ENCODE data around the gene DIP2B. TPM values are rescaled to one million over a fixed set of nuclear protein-coding genes. Genes with fewer than 3 reads are reported as not detected.

The DIP2B gene
- total and polyA plus RNA-seq, 10 donors, result 5.6 to 96.4 (median 61.6) TPM

DNA sequence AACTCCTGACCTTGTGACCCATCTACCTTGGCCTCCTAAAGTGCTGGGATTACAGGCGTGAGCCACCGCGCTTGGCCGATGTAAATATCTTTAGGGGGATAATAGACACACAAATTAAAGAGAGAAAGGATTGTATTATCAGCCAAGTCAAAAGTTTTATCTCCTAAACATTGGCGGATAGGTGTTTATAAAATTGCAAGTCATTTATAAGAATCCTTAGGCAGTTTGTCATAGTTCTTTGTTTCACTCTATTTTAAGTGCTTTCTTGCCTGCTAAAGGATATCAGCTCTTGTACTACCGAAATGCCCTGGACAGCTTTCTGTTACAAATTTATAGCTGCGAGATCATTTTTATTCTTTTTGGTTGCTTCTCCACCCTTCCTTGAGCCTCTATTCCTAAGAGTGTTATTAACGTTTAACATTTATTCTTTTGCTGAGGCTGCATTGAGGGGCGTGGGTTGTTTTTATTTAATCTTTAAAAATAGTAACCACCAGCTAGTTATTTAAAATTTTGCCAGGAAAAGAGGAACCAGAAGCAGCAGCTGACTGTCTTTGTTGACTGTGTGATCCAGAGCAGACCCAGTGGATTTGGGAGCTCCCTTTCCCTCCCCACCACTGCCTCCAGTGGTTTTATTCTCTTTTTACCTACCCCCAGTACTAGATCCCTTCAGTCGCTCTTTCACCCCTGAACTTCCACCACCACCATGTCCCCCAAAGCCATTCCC is 106.4 kb downstream of the DIP2B start:
- no peaks in the 10 kb centered on the region for H3K9me3 ChIP-seq
- WGBS, 5 donors, result 56 to 78% (median 60%) methylated on average over 10 of the region's 10 CpGs
- no peaks in the 10 kb centered on the region for H3K27me3 ChIP-seq (replicated peaks in 1 of 7)
- intact Hi-C loops (cut with DNase I; ENCODE audit: low total_unique reads), result no loop called here
- peaks cover 0 to 12% (median 0%) of the 10 kb centered on the region in 6 donors for H3K36me3 ChIP-seq
- H3K4me3 ChIP-seq, result no peak overlapping the region
- H3K27ac ChIP-seq, result peak overlapping the region in 5 of 8 donors; percentile 22 to 62 (median 56)
- no peak for DNase-seq
- peaks cover 8 to 88% (median 49%) of the 10 kb centered on the region in 6 donors for H3K4me1 ChIP-seq
- TF ChIP-seq, protein P1, sequence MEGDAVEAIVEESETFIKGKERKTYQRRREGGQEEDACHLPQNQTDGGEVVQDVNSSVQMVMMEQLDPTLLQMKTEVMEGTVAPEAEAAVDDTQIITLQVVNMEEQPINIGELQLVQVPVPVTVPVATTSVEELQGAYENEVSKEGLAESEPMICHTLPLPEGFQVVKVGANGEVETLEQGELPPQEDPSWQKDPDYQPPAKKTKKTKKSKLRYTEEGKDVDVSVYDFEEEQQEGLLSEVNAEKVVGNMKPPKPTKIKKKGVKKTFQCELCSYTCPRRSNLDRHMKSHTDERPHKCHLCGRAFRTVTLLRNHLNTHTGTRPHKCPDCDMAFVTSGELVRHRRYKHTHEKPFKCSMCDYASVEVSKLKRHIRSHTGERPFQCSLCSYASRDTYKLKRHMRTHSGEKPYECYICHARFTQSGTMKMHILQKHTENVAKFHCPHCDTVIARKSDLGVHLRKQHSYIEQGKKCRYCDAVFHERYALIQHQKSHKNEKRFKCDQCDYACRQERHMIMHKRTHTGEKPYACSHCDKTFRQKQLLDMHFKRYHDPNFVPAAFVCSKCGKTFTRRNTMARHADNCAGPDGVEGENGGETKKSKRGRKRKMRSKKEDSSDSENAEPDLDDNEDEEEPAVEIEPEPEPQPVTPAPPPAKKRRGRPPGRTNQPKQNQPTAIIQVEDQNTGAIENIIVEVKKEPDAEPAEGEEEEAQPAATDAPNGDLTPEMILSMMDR (IDR thresholded peaks at IDR 0.05 in 8 of 11, conservative IDR thresholded peaks at IDR 0.05 in 3 of 11), result no peak
- TF ChIP-seq POLR2AphosphoS5 (IDR thresholded peaks at IDR 0.05), result no peak

DNA sequence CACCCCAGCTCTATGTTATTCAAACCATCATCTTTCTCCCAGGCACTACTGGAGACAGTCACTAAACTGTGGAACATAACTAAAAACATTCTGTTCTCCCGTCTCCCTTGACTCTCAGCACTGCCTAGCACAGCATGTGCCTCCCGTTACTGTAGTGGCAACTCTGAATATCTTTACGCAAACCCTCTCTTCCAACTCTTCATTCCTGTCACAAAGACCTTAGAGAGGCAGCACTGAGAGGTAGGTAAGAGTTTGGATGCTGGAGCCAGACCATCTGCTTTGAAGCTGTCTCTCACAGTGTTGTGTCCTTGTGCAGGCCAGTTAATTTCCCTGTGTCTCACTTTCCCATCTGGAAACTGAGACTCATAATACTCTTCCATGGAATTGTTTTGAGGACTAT is 108.1 kb downstream of the DIP2B start:
- intact Hi-C loops (cut with DNase I; ENCODE audit: low total_unique reads), result no loop called here
- TF ChIP-seq, protein P1 (IDR thresholded peaks at IDR 0.05 in 8 of 11, conservative IDR thresholded peaks at IDR 0.05 in 3 of 11), result no peak
- TF ChIP-seq POLR2AphosphoS5 (IDR thresholded peaks at IDR 0.05), result no peak
- no peak for TF ChIP-seq POLR2A (IDR thresholded peaks at IDR 0.05)
- WGBS, 5 donors, result 96 to 98% (median 97%) methylated on average over 3 of the region's 3 CpGs
- no peaks in the 10 kb centered on the region for H3K27me3 ChIP-seq (replicated peaks in 1 of 7)
- H3K4me1 ChIP-seq, result peaks cover 4 to 76% (median 42%) of the 10 kb centered on the region in 6 donors
- DNase-seq, result no peak
- peak overlapping the region in 1 of 8 donors; percentile 19 for H3K27ac ChIP-seq
- H3K36me3 ChIP-seq, result peaks cover 0 to 11% (median 0%) of the 10 kb centered on the region in 6 donors
- no peaks in the 10 kb centered on the region for H3K9me3 ChIP-seq
- no peak overlapping the region for H3K4me3 ChIP-seq

DNA sequence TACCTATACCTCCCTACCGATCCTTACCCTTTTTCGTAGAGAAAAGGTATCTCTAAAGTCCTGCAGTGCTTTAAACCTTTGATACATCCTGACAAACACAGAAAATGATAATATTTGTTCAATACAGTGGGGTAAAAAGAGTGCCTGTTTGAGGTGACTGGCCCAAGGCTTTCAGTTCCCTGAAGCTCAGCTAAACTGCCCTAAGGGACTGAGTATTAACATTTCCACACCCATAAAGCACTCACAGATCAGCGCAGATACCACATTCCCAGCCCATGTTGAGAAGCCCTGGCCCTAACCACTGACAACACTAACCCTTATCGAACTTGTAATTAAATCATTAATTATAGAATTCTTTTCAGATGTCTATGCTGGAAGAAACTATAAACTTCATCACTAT is 108.7 kb downstream of the DIP2B start:
- peaks cover 4 to 77% (median 40%) of the 10 kb centered on the region in 6 donors for H3K4me1 ChIP-seq
- no peak for DNase-seq
- H3K4me3 ChIP-seq, result no peak overlapping the region
- no peaks in the 10 kb centered on the region for H3K9me3 ChIP-seq
- H3K27me3 ChIP-seq (replicated peaks in 1 of 7), result no peaks in the 10 kb centered on the region
- peaks cover 0 to 11% (median 0%) of the 10 kb centered on the region in 6 donors for H3K36me3 ChIP-seq
- 92 to 97% (median 96%) methylated on average over 4 of the region's 4 CpGs for WGBS, 5 donors
- intact Hi-C loops (cut with DNase I; ENCODE audit: low total_unique reads), result no loop called here
- TF ChIP-seq POLR2A (IDR thresholded peaks at IDR 0.05) (no peak), POLR2AphosphoS5 (IDR thresholded peaks at IDR 0.05) (no peak)
- TF ChIP-seq, protein P1 (IDR thresholded peaks at IDR 0.05 in 8 of 11, conservative IDR thresholded peaks at IDR 0.05 in 3 of 11), result no peak
- H3K27ac ChIP-seq, result peak overlapping the region in 2 of 8 donors; percentile 15 to 19

DNA sequence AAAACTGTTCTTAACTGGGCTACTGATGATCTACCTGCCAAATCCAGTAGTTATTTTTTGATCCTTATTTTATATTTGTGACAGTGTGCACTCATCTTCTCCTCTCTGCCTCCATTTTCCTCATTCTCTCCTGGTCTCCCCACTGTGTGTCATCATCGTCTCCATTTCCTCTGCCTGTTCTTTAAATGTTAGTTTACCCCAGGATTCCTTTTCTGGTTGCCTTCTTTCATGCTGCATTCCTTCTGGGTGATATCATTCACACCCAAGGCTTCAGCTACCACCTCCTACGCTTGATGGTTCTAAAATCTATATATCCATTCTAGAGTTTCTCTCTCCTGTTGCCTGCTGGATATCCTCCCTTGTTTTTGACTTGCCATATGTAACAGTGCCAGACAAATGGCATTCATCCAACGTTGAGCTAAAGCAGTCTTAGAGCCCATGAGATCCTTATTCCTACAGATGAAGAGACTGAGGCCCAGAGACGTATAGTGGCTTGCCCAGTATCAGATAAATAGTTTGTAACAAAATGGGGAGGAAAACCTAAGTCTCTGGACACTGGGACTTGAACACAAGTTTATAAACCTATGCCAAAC is 109.5 kb downstream of the DIP2B start:
- 77 to 92% (median 87%) methylated on average over 4 of the region's 4 CpGs for WGBS, 5 donors
- Histone ChIP-seq H3K36me3 (peaks cover 0 to 11% (median 0%) of the 10 kb centered on the region in 6 donors), H3K4me3 (no peak overlapping the region), H3K9me3 (no peaks in the 10 kb centered on the region), H3K4me1 (peaks cover 4 to 82% (median 44%) of the 10 kb centered on the region in 6 donors), H3K27ac (peak overlapping the region in 1 of 8 donors; percentile 12), H3K27me3 (replicated peaks in 1 of 7) (no peaks in the 10 kb centered on the region)
- intact Hi-C loops (cut with DNase I; ENCODE audit: low total_unique reads), result no loop called here
- TF ChIP-seq, protein P1 (IDR thresholded peaks at IDR 0.05 in 8 of 11, conservative IDR thresholded peaks at IDR 0.05 in 3 of 11), result no peak
- TF ChIP-seq POLR2AphosphoS5 (IDR thresholded peaks at IDR 0.05) (no peak), POLR2A (IDR thresholded peaks at IDR 0.05) (no peak)
- DNase-seq, result no peak

Data from spleen (tissue), 11 donors.